Neural cell (in vitro differentiated cells): ENCODE data around the gene C1orf198. TPM values are rescaled to one million over a fixed set of nuclear protein-coding genes. Genes with fewer than 3 reads are reported as not detected.

Experiments
- H2AFZ ChIP-seq: fragments of 200-600, 300-800 bp; sonication (generic), shearing (Covaris generic); 2 replicates; pipeline ENCODE4 v1.6.0; 2014; ENCODE audit warnings: low read depth, mild to moderate bottlenecking, antibody characterized with exemption, low read length, moderate library complexity
- H3F3A ChIP-seq: fragments of 200-600 bp; shearing (Covaris generic); 2 replicates; pipeline ENCODE4 v1.6.1; 2016; ENCODE audit warnings: mild to moderate bottlenecking, moderate library complexity, mixed read lengths, antibody characterized with exemption, low read length; ENCODE audit not compliant: insufficient read depth, poor library complexity, severe bottlenecking
- H3K27ac ChIP-seq: fragments of 200-600, 300-800 bp; sonication (generic), shearing (Covaris generic); 2 replicates; pipeline ENCODE4 v1.5.1; 2014; ENCODE audit warnings: mild to moderate bottlenecking, low read length, moderate library complexity
- H3K27me3 ChIP-seq: fragments of 300-800, 200-600 bp; sonication (generic), shearing (Covaris generic); 2 replicates; pipeline ENCODE4 v1.6.0; 2014; ENCODE audit warnings: mild to moderate bottlenecking, low read depth, low read length, moderate library complexity; ENCODE audit not compliant: insufficient read depth
- H3K36me3 ChIP-seq: fragments of 300-800, 200-600 bp; sonication (generic), shearing (Covaris generic); 2 replicates; pipeline ENCODE4 v1.5.1; 2014; ENCODE audit warnings: mild to moderate bottlenecking, antibody characterized with exemption, low read length, moderate library complexity; ENCODE audit not compliant: insufficient read depth
- H3K4me2 ChIP-seq: fragments of 300-800, 200-600 bp; sonication (generic), shearing (Covaris generic); 2 replicates; pipeline ENCODE4 v1.6.0; 2014; ENCODE audit warnings: mild to moderate bottlenecking, low read length
- H3K4me3 ChIP-seq: fragments of 300-800, 200-600 bp; sonication (generic), shearing (Covaris generic); 2 replicates; pipeline ENCODE4 v1.5.1; 2014; ENCODE audit warnings: mild to moderate bottlenecking, low read length, moderate library complexity
- H3K79me2 ChIP-seq: fragments of 200-600 bp; shearing (Covaris generic); replicated peaks from 2 replicates; pipeline ENCODE4 v1.6.0; 2014; ENCODE audit warnings: mild to moderate bottlenecking, low read length, moderate library complexity; ENCODE audit not compliant: insufficient read depth
- H3K9ac ChIP-seq: fragments of 300-800, 200-600 bp; sonication (generic), shearing (Covaris generic); 2 replicates; pipeline ENCODE4 v1.6.1; 2016; ENCODE audit warnings: mild to moderate bottlenecking, low read length, mixed read lengths
- H3K9me2 ChIP-seq: fragments of 200-600 bp; shearing (Covaris generic); 2 replicates; pipeline ENCODE4 v1.6.1; 2016; ENCODE audit warnings: mild to moderate bottlenecking, low read length, mixed read lengths; ENCODE audit not compliant: insufficient read depth
- H3K9me3 ChIP-seq: fragments of 200-600, 300-800 bp; sonication (generic), shearing (Covaris generic); 2 replicates; pipeline ENCODE4 v1.6.1; 2016; ENCODE audit warnings: mild to moderate bottlenecking, mixed run types, low read length, moderate library complexity, mixed read lengths
- H4K20me1 ChIP-seq: fragments of 200-600 bp; shearing (Covaris generic); 2 replicates; pipeline ENCODE4 v1.6.1; 2016; ENCODE audit warnings: mild to moderate bottlenecking, mixed run types; ENCODE audit not compliant: insufficient read depth
- CTCF ChIP-seq: fragments of 450-650 bp; IDR thresholded peaks from 2 replicates; pipeline ENCODE4 v1.5.1; 2014; ENCODE audit warnings: antibody characterized with exemption, mild to moderate bottlenecking, moderate library complexity; ENCODE audit not compliant: poor library complexity, severe bottlenecking
- EP300 ChIP-seq: fragments of 450-650 bp; conservative IDR thresholded peaks from 2 replicates; pipeline ENCODE4 v1.6.1; 2014; ENCODE audit warnings: antibody characterized with exemption, mild to moderate bottlenecking, moderate library complexity; ENCODE audit not compliant: poor library complexity, severe bottlenecking
- EZH2 ChIP-seq: fragments of 200-600, 300-800 bp; shearing (Covaris generic), sonication (generic); IDR thresholded peaks from 2 replicates; pipeline ENCODE4 v1.6.1; 2014; ENCODE audit warnings: antibody characterized with exemption, low read length, borderline replicate concordance, mild to moderate bottlenecking; ENCODE audit not compliant: insufficient read depth, poor library complexity, severe bottlenecking
- MXI1 ChIP-seq: fragments of 450-650 bp; conservative IDR thresholded peaks from 2 replicates; pipeline ENCODE4 v1.6.1; 2014; ENCODE audit warnings: antibody characterized with exemption, mild to moderate bottlenecking; ENCODE audit not compliant: poor library complexity, severe bottlenecking
- POLR2AphosphoS5 ChIP-seq: IDR thresholded peaks from 2 replicates; pipeline ENCODE4 v1.6.1; 2012
- RAD21 ChIP-seq: fragments of 450-650 bp; conservative IDR thresholded peaks from 2 replicates; pipeline ENCODE4 v1.6.1; 2014; ENCODE audit warnings: antibody characterized with exemption, mild to moderate bottlenecking, moderate library complexity
- SMC3 ChIP-seq: fragments of 450-650 bp; conservative IDR thresholded peaks from 2 replicates; pipeline ENCODE4 v1.6.1; 2014; ENCODE audit warnings: antibody characterized with exemption, mild to moderate bottlenecking, moderate library complexity; ENCODE audit not compliant: poor library complexity
- TAF1 ChIP-seq: IDR thresholded peaks from 2 replicates; pipeline ENCODE4 v1.6.1; 2012; ENCODE audit warnings: low read depth
- polyA plus RNA-seq: library from polyadenylated mRNA; depleted of rRNA; stranded (reverse); fragments of >200 nt; gene quantifications from 2 replicates; pipeline ENCODE4 v1.2.3, GENCODE V29; 2014
- TF ChIP-seq, protein P1 (sequence below): IDR thresholded peaks from 2 replicates; pipeline ENCODE4 v1.6.1; 2012; ENCODE audit warnings: borderline replicate concordance

The C1orf198 gene
- polyA plus RNA-seq, 1 donor from 2014 or later: 16.7 TPM

DNA sequence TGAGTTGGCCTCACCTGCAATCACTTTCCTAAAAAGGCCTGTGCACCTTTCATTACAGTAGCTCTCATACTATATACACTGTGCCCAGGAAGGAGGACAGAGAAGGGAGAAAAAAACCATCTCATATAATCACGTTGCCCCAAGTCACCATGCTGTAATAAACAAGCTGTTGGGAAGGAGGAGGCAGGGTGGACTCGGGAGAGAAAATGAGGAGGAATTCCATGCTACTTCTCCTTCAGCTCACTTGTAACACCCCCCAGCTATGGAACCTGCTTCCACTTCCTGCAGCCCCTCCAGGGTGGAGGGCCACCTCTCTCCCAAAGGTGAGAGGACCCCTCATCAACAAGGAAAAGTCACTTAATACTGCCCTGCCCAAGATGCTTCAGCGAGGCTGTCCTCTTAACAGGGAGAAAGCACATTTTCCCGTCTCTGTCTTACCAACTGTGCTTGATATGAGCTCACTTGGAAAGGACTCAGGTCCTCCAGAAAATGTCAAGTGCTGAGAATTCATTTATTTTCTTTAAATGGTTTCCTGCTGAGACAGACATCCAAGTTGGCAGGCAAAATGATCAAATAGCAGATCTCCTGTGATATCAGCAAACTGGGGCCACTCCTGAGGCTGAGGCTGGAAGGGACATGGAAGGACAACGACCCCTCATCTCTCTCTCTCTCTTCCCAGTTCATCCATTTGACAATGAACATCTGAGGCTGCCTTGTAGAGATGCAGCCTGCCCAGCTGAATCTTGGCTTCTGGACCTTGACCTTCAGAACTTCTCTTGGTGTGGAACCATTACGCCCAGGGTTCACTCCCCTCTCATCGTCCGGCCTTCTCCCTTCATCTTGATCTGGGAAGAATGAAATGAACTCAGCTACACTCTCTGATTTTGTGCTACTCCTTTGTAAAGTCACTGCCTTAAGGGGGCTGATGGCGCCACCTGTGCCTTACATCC lies 67.2 kb downstream of the C1orf198 start:
- no peaks in the 10 kb centered on the region for H3K79me2 ChIP-seq

GRCh38 chr1:230798491-230798890 lies 69.8 kb downstream of the C1orf198 start:
- Histone ChIP-seq H3K4me3 (no peak overlapping the region), H3K27ac (no peak overlapping the region), H3K9ac (no peak overlapping the region), H3K36me3 (no peaks in the 10 kb centered on the region), H2AFZ (no peak overlapping the region), H3F3A (no peaks in the 10 kb centered on the region), H4K20me1 (no peaks in the 10 kb centered on the region), H3K4me2 (no peak overlapping the region), H3K9me3 (no peaks in the 10 kb centered on the region), H3K9me2 (no peaks in the 10 kb centered on the region), H3K27me3 (no peaks in the 10 kb centered on the region), H3K79me2 (no peaks in the 10 kb centered on the region)
- TF ChIP-seq RAD21 (no peak), CTCF (no peak), TAF1 (no peak), EP300 (no peak), EZH2 (no peak), MXI1 (no peak)
- TF ChIP-seq, protein P1, sequence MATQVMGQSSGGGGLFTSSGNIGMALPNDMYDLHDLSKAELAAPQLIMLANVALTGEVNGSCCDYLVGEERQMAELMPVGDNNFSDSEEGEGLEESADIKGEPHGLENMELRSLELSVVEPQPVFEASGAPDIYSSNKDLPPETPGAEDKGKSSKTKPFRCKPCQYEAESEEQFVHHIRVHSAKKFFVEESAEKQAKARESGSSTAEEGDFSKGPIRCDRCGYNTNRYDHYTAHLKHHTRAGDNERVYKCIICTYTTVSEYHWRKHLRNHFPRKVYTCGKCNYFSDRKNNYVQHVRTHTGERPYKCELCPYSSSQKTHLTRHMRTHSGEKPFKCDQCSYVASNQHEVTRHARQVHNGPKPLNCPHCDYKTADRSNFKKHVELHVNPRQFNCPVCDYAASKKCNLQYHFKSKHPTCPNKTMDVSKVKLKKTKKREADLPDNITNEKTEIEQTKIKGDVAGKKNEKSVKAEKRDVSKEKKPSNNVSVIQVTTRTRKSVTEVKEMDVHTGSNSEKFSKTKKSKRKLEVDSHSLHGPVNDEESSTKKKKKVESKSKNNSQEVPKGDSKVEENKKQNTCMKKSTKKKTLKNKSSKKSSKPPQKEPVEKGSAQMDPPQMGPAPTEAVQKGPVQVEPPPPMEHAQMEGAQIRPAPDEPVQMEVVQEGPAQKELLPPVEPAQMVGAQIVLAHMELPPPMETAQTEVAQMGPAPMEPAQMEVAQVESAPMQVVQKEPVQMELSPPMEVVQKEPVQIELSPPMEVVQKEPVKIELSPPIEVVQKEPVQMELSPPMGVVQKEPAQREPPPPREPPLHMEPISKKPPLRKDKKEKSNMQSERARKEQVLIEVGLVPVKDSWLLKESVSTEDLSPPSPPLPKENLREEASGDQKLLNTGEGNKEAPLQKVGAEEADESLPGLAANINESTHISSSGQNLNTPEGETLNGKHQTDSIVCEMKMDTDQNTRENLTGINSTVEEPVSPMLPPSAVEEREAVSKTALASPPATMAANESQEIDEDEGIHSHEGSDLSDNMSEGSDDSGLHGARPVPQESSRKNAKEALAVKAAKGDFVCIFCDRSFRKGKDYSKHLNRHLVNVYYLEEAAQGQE: no peak

More for the DNA sequence above, 67.2 kb downstream of the C1orf198 start:
- H3K9ac ChIP-seq: no peak overlapping the region
- H4K20me1 ChIP-seq: no peaks in the 10 kb centered on the region
- no peaks in the 10 kb centered on the region for H3K9me2 ChIP-seq
- no peak overlapping the region for H2AFZ ChIP-seq
- H3K36me3 ChIP-seq: no peaks in the 10 kb centered on the region
- H3K27me3 ChIP-seq: no peaks in the 10 kb centered on the region
- no peak overlapping the region for H3K27ac ChIP-seq
- no peak overlapping the region for H3K4me3 ChIP-seq
- H3F3A ChIP-seq: no peaks in the 10 kb centered on the region
- no peaks in the 10 kb centered on the region for H3K9me3 ChIP-seq
- H3K4me2 ChIP-seq: no peak overlapping the region
- TF ChIP-seq POLR2AphosphoS5 (no peak), CTCF (no peak), EZH2 (no peak), SMC3 (no peak), EP300 (no peak), RAD21 (no peak), MXI1 (no peak)
- TF ChIP-seq, protein P1: no peak
